GM18502 (cell line): Measurements from ENCODE around the gene TOMM40.
"Not testable (repeated sequence)": the region's sequence is repeated elsewhere in the genome, so short reads cannot be mapped to it uniquely, and the experiment has no call there.

Experiments used
- ATAC-seq: cut with Tn5 transposase; IDR thresholded peaks from one replicate; pipeline ENCODE4 v1.9.1; 2021; ENCODE audit warnings: mild to moderate bottlenecking; ENCODE audit not compliant: unreplicated experiment, poor library complexity

Gene TOMM40

GRCh38 chr19:44891016-44891882, at the start of gene TOMM40:
Gene TOMM40 (plus strand): TSS chr19:44891254. CDS start chr19:44891416, 162 bp downstream.
- peak; percentile 73 for ATAC-seq

GRCh38 chr19:44845286-44845611, 45.8 kb upstream of the TOMM40 start:
- no peak for ATAC-seq

GRCh38 chr19:44845612-44846454, 45.2 kb upstream of the TOMM40 start, which contains the start of gene NECTIN2:
Gene NECTIN2 (plus strand): TSS chr19:44846297. CDS start chr19:44846526, 229 bp downstream.
- ATAC-seq: peak; percentile 45

- no peak for ATAC-seq
Measured at GRCh38 chr19:44846455-44847143, 44.5 kb upstream of the TOMM40 start.

- ATAC-seq: no peak
Measured at GRCh38 chr19:44847144-44848035, 43.7 kb upstream of the TOMM40 start.

- no peak for ATAC-seq
Measured at GRCh38 chr19:44848036-44848811, 42.8 kb upstream of the TOMM40 start.

GRCh38 chr19:44848812-44849447, 42.1 kb upstream of the TOMM40 start:
- no peak for ATAC-seq

- ATAC-seq: no peak
Measured at GRCh38 chr19:44850641-44851109, 40.4 kb upstream of the TOMM40 start.

GRCh38 chr19:44851427-44851826, 39.6 kb upstream of the TOMM40 start:
- no peak for ATAC-seq

- no peak for ATAC-seq
Measured at GRCh38 chr19:44855606-44856005, 35.4 kb upstream of the TOMM40 start.

GRCh38 chr19:44856421-44857083, 34.5 kb upstream of the TOMM40 start:
- ATAC-seq: no peak

- ATAC-seq: no peak
Measured at GRCh38 chr19:44857837-44858236, 33.2 kb upstream of the TOMM40 start.

GRCh38 chr19:44861576-44861975, 29.5 kb upstream of the TOMM40 start:
- not testable (repeated sequence) for ATAC-seq

GRCh38 chr19:44863990-44864389, 27.1 kb upstream of the TOMM40 start:
- ATAC-seq: no peak

GRCh38 chr19:44865196-44865767, 25.8 kb upstream of the TOMM40 start:
- ATAC-seq: no peak

- ATAC-seq: no peak
Measured at GRCh38 chr19:44866664-44867063, 24.4 kb upstream of the TOMM40 start.

GRCh38 chr19:44867578-44867977, 23.5 kb upstream of the TOMM40 start:
- ATAC-seq: no peak
